ENCODE measurements around the gene DOCK2. TPM values are rescaled to one million over a fixed set of nuclear protein-coding genes. Genes with fewer than 3 reads are reported as not detected.

The DOCK2 gene
- total RNA-seq, 5 donors from 2014 or later (not counting 1 experiment from before 2014, with no cell fraction given): 168 to 303 (median 197) TPM

DNA sequence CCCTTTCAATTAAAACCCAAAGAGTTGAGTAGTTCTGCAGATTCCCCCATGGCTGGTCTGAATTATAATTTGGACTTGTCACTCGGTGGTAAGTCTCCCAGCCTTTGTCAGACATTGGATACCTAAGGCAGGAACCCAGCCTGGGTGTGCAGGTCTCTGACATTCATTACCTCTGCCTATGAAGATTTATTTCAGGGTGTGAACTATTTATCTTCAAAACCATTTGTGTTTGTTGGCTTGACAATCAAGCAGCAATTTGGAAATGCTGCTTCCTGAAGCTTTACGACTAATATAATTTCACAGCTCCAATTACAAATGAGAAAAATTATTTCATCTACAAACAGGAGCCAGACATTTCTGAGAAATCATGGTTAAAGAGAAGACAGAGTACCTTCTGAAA is 160.5 kb downstream of the DOCK2 start:
- no CpG with 5 or more reads among the region's 2 CpGs for WGBS (ENCODE audit: insufficient coverage)
- H3K27ac Mint-ChIP-seq: no peak overlapping the region
- H3K36me3 Mint-ChIP-seq: peaks cover 60% of the 10 kb centered on the region

DNA sequence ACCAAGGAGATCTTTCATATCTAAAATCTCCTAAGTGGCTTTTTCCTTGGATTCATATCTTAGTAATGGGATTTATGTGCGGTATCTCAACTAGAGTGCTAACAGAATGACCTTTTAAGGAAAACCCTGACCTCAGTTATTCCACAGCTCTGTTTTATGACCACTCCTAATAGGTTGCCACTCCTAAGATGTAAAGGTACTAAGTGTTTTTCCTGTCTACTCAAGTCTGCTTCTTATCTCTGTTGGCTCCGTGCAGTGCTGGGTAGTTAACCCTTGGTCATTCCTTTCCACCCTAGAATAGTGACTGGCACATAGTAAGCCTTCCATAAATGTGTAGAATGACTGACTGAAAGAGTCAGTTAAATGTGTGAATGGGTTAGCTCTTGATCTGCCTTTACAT is 161.4 kb downstream of the DOCK2 start:
- Histone ChIP-seq H3K36me3 (ENCODE audit: control insufficient read depth in 2 of 2, extremely low read depth in 1 of 2, insufficient read depth in 1 of 2, low read length in 1 of 2) (peaks cover 0 to 45% of the 10 kb centered on the region in 2 donors), H3K4me3 (ENCODE audit: control insufficient read depth in 1 of 2, extremely low read depth in 1 of 2, low read length in 1 of 2) (no peak overlapping the region), H3K9me3 (no peaks in the 10 kb centered on the region), H3K27ac (ENCODE audit: low read length) (no peak overlapping the region), H3K4me1 (ENCODE audit: control insufficient read depth in 1 of 2, extremely low read depth in 1 of 2, insufficient read depth in 2 of 2, low read length in 2 of 2) (no peaks in the 10 kb centered on the region), H3K27me3 (replicated peaks in 1 of 2; ENCODE audit: control insufficient read depth in 2 of 2, extremely low read depth in 1 of 2, insufficient read depth in 2 of 2, low read length in 1 of 2) (no peaks in the 10 kb centered on the region)
- H3K27ac Mint-ChIP-seq: no peak overlapping the region
- POLR2A ChIA-PET: no interaction called here
- WGBS (ENCODE audit: insufficient coverage): no CpG with 5 or more reads among the region's 2 CpGs
- CTCF ChIA-PET: interaction anchor here in 1 of 2 donors (0.6 kb wide), 1 partner anchor 1293 kb away, joined by 6 read pairs; no protein-coding TSS in a partner anchor
- H3K4me3 Mint-ChIP-seq: no peak overlapping the region
- H3K9me3 Mint-ChIP-seq: no peaks in the 10 kb centered on the region
- ATAC-seq (replicated peaks in 1 of 4): no peak
- DNase-seq: no peak
- peaks cover 61% of the 10 kb centered on the region for H3K36me3 Mint-ChIP-seq
- peaks cover 8 to 15% (median 15%) of the 10 kb centered on the region in 3 donors for H3K4me1 Mint-ChIP-seq
- no peaks in the 10 kb centered on the region for H3K27me3 Mint-ChIP-seq

More for the DNA sequence above, 160.5 kb downstream of the DOCK2 start:
- H3K4me3 ChIP-seq (ENCODE audit: control insufficient read depth in 1 of 2, extremely low read depth in 1 of 2, low read length in 1 of 2): no peak overlapping the region
- H3K36me3 ChIP-seq (ENCODE audit: control insufficient read depth in 2 of 2, extremely low read depth in 1 of 2, insufficient read depth in 1 of 2, low read length in 1 of 2): peaks cover 0 to 48% of the 10 kb centered on the region in 2 donors
- H3K27ac ChIP-seq (ENCODE audit: low read length): no peak overlapping the region
- no peaks in the 10 kb centered on the region for H3K9me3 Mint-ChIP-seq
- POLR2A ChIA-PET: no interaction called here
- H3K27me3 ChIP-seq (replicated peaks in 1 of 2; ENCODE audit: control insufficient read depth in 2 of 2, extremely low read depth in 1 of 2, insufficient read depth in 2 of 2, low read length in 1 of 2): no peaks in the 10 kb centered on the region
- no peak overlapping the region for H3K4me3 Mint-ChIP-seq
- CTCF ChIA-PET: interaction anchor here in 1 of 2 donors (0.6 kb wide), 1 partner anchor 1292 kb away, joined by 6 read pairs; no protein-coding TSS in a partner anchor
- H3K4me1 Mint-ChIP-seq: peaks cover 6 to 13% (median 11%) of the 10 kb centered on the region in 3 donors
- H3K4me1 ChIP-seq (ENCODE audit: control insufficient read depth in 1 of 2, extremely low read depth in 1 of 2, insufficient read depth in 2 of 2, low read length in 2 of 2): no peaks in the 10 kb centered on the region
- no peak for DNase-seq
- H3K27me3 Mint-ChIP-seq: no peaks in the 10 kb centered on the region
- no peak for ATAC-seq (replicated peaks in 1 of 4)
- no peaks in the 10 kb centered on the region for H3K9me3 ChIP-seq

DNA sequence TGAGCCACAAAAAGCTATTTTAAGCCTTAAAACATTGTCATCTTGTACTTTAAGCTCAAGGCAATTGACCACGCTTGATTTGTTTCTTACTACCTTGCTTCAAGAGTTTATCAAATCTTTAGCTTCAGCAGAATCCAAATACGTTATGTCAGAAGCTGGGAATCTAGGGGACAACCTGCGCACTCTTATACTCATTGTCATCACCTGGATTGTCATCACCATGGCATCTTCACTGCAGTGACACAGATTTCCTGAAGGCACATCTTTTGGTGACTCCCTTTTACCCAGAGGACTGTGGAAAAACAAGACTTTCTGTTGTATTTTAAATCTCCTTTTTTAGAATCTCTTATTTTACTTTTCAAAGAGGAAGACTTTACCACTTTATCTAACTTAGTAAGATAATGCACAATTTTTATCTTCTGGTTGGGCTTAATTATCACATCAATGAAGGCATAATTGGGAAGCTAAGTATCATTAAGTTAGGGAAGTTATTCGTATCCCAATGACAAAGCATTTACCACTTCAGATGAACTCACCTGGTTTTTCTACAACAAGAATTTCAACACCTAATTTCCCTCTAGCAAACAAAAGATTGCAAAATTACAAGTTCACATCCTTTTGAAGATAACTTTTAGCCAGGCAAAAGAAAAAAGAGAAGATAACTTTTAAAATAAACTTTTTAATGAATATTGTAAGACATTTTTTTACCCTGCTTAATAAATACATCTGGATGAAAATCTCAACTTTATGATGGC is 162.0 kb downstream of the DOCK2 start:
- WGBS (ENCODE audit: insufficient coverage): 100% methylated on average over 3 of the region's 4 CpGs
- Histone ChIP-seq H3K27ac (ENCODE audit: low read length) (no peak overlapping the region), H3K4me3 (ENCODE audit: control insufficient read depth in 1 of 2, extremely low read depth in 1 of 2, low read length in 1 of 2) (no peak overlapping the region), H3K9me3 (no peaks in the 10 kb centered on the region), H3K36me3 (ENCODE audit: control insufficient read depth in 2 of 2, extremely low read depth in 1 of 2, insufficient read depth in 1 of 2, low read length in 1 of 2) (peaks cover 0 to 46% of the 10 kb centered on the region in 2 donors), H3K4me1 (ENCODE audit: control insufficient read depth in 1 of 2, extremely low read depth in 1 of 2, insufficient read depth in 2 of 2, low read length in 2 of 2) (no peaks in the 10 kb centered on the region), H3K27me3 (replicated peaks in 1 of 2; ENCODE audit: control insufficient read depth in 2 of 2, extremely low read depth in 1 of 2, insufficient read depth in 2 of 2, low read length in 1 of 2) (no peaks in the 10 kb centered on the region)
- Mint-ChIP-seq H3K36me3 (peaks cover 61% of the 10 kb centered on the region), H3K4me1 (peaks cover 14 to 22% (median 21%) of the 10 kb centered on the region in 3 donors), H3K27me3 (no peaks in the 10 kb centered on the region), H3K4me3 (no peak overlapping the region), H3K27ac (no peak overlapping the region), H3K9me3 (no peaks in the 10 kb centered on the region)
- CTCF ChIA-PET: no interaction called here
- ATAC-seq (replicated peaks in 1 of 4): no peak
- POLR2A ChIA-PET: interaction anchor here in 1 of 2 donors (0.7 kb wide), 1 partner anchor 167 kb away, joined by 4 read pairs; no protein-coding TSS in a partner anchor
- DNase-seq: no peak

DNA sequence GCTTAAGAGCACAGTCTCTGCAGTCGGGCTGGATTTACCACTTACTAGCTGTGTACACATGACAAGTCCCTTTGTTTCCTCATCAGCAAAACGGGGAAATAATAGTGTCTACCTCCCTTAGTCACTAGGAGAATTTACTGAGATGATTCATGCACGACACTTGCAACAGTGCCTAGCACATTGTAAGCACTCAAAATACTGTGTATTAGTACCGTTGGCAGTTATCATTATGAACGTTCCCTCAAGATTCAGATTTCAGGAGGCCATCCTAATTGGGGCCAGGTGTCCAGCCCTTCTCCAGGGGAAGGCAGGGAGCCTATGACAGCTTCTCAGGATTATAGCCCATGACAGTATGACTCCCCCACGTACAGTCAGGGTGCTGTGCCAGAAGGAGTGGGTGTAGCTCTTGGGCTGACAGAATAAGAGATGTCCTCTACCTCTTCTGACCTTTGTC is 164.3 kb downstream of the DOCK2 start:
- Mint-ChIP-seq H3K36me3 (peaks cover 65% of the 10 kb centered on the region), H3K27ac (no peak overlapping the region), H3K27me3 (no peaks in the 10 kb centered on the region), H3K9me3 (no peaks in the 10 kb centered on the region), H3K4me3 (no peak overlapping the region), H3K4me1 (peaks cover 31 to 41% (median 34%) of the 10 kb centered on the region in 3 donors)
- CTCF ChIA-PET: no interaction called here
- H3K4me1 ChIP-seq (ENCODE audit: control insufficient read depth in 1 of 2, extremely low read depth in 1 of 2, insufficient read depth in 2 of 2, low read length in 2 of 2): peaks cover 0 to 9% of the 10 kb centered on the region in 2 experiments
- POLR2A ChIA-PET: interaction anchor here (0.6 kb wide), 2 partner anchors 80 to 128 kb away, joined by 3 to 4 read pairs; no protein-coding TSS in a partner anchor
- no peaks in the 10 kb centered on the region for H3K27me3 ChIP-seq (replicated peaks in 1 of 2; ENCODE audit: control insufficient read depth in 2 of 2, extremely low read depth in 1 of 2, insufficient read depth in 2 of 2, low read length in 1 of 2)
- H3K9me3 ChIP-seq: no peaks in the 10 kb centered on the region
- no peak overlapping the region for H3K27ac ChIP-seq (ENCODE audit: low read length)
- DNase-seq (no peak), ATAC-seq (replicated peaks in 1 of 4) (no peak)
- 48% methylated on average over 5 of the region's 6 CpGs for WGBS (ENCODE audit: insufficient coverage)
- peaks cover 0 to 46% of the 10 kb centered on the region in 2 donors for H3K36me3 ChIP-seq (ENCODE audit: control insufficient read depth in 2 of 2, extremely low read depth in 1 of 2, insufficient read depth in 1 of 2, low read length in 1 of 2)
- H3K4me3 ChIP-seq (ENCODE audit: control insufficient read depth in 1 of 2, extremely low read depth in 1 of 2, low read length in 1 of 2): no peak overlapping the region

DNA sequence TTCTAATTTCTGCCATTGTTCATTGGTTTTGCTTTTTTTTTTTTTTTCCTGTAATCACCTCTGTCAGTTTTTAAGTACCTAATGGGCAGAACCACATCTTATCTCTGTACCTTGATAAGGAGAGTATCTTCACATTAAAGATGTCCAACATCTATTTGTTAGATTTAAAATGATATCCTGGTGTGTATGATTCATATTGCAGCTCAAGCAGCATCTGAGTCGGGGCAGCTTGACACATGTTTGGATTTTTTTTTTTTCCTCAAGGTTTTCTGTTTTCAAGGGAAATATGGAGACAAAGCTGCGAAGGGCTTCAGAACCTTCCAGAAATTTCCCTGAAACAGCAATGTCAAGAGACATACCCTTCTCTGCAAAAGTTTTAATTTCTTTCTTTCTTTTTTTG is 164.7 kb downstream of the DOCK2 start:
- H3K4me1 ChIP-seq (ENCODE audit: control insufficient read depth in 1 of 2, extremely low read depth in 1 of 2, insufficient read depth in 2 of 2, low read length in 2 of 2): peaks cover 0 to 9% of the 10 kb centered on the region in 2 experiments
- POLR2A ChIA-PET: interaction anchor here in 1 of 2 donors (0.6 kb wide), 1 partner anchor 80 kb away, joined by 3 read pairs; no protein-coding TSS in a partner anchor
- peaks cover 0 to 48% of the 10 kb centered on the region in 2 donors for H3K36me3 ChIP-seq (ENCODE audit: control insufficient read depth in 2 of 2, extremely low read depth in 1 of 2, insufficient read depth in 1 of 2, low read length in 1 of 2)
- H3K27me3 ChIP-seq (replicated peaks in 1 of 2; ENCODE audit: control insufficient read depth in 2 of 2, extremely low read depth in 1 of 2, insufficient read depth in 2 of 2, low read length in 1 of 2): no peaks in the 10 kb centered on the region
- peaks cover 63% of the 10 kb centered on the region for H3K36me3 Mint-ChIP-seq
- H3K4me3 Mint-ChIP-seq: no peak overlapping the region
- no peaks in the 10 kb centered on the region for H3K9me3 Mint-ChIP-seq
- no peak overlapping the region for H3K27ac Mint-ChIP-seq
- H3K9me3 ChIP-seq: no peaks in the 10 kb centered on the region
- H3K27ac ChIP-seq (ENCODE audit: low read length): no peak overlapping the region
- ATAC-seq (replicated peaks in 1 of 4) (no peak), DNase-seq (no peak)
- no peak overlapping the region for H3K4me3 ChIP-seq (ENCODE audit: control insufficient read depth in 1 of 2, extremely low read depth in 1 of 2, low read length in 1 of 2)
- CTCF ChIA-PET: no interaction called here
- no peaks in the 10 kb centered on the region for H3K27me3 Mint-ChIP-seq
- WGBS (ENCODE audit: insufficient coverage): 92% methylated on average over 2 of the region's 2 CpGs
- H3K4me1 Mint-ChIP-seq: peaks cover 31 to 38% (median 34%) of the 10 kb centered on the region in 3 donors

DNA sequence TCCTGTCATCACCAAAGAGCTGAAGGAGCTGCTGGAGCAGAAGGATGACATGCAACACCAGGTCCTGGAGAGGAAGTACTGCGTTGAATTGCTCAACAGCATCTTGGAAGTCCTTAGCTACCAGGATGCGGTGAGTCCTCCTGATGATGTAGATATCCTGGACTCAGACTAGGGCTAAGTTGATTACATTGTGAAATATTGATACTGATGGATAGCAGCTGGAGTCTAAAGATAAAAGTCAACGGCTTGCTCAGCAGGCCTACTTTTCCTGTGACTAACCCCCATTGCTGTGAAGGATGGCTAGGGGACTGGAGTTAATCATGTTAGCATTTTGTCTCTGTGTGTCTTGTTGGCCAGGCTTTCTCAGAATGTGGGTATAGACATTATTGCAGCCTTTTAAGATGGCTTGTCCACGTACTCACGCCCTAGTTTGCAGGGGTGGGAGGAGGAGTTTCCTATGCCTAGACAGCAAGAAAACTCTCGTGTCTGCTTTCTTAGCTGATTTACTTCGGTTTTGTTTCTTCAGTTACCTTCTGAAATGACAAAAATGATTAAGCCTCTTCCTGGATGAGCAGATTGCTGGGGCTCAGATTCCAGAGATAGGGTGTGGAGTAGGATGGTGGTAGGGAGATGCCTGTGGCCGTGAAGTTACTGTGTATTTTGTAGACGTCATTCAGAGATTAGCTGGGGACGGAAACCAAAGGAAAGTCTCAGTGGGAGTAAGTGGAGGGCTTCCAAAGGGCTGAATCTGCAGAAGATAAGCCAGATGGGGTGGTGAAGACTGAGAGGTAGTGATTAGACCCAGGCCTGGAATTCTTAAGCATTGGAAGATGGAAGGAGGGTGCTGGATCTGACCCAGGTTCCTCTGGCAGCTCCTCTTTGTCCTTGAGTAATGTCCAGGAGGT is 166.3 kb downstream of the DOCK2 start:
- H3K9me3 ChIP-seq: no peaks in the 10 kb centered on the region
- peaks cover 57% of the 10 kb centered on the region for H3K36me3 Mint-ChIP-seq
- ChIA-PET CTCF (interaction anchor here in 1 of 2 donors (0.6 kb wide), 1 partner anchor 1430 kb away, joined by 3 read pairs; no protein-coding TSS in a partner anchor), POLR2A (interaction anchor here in 1 of 2 donors (0.6 kb wide), 1 partner anchor 347 kb away, joined by 3 read pairs; no protein-coding TSS in a partner anchor)
- no peaks in the 10 kb centered on the region for H3K27me3 ChIP-seq (replicated peaks in 1 of 2; ENCODE audit: control insufficient read depth in 2 of 2, extremely low read depth in 1 of 2, insufficient read depth in 2 of 2, low read length in 1 of 2)
- no peaks in the 10 kb centered on the region for H3K27me3 Mint-ChIP-seq
- H3K4me3 Mint-ChIP-seq: no peak overlapping the region
- 74% methylated on average over 7 of the region's 10 CpGs for WGBS (ENCODE audit: insufficient coverage)
- H3K27ac ChIP-seq (ENCODE audit: low read length): no peak overlapping the region
- peaks cover 28 to 36% (median 34%) of the 10 kb centered on the region in 3 donors for H3K4me1 Mint-ChIP-seq
- no peaks in the 10 kb centered on the region for H3K9me3 Mint-ChIP-seq
- H3K4me3 ChIP-seq (ENCODE audit: control insufficient read depth in 1 of 2, extremely low read depth in 1 of 2, low read length in 1 of 2): no peak overlapping the region
- DNase-seq: no peak
- ATAC-seq (replicated peaks in 1 of 4): no peak
- no peak overlapping the region for H3K27ac Mint-ChIP-seq
- H3K36me3 ChIP-seq (ENCODE audit: control insufficient read depth in 2 of 2, extremely low read depth in 1 of 2, insufficient read depth in 1 of 2, low read length in 1 of 2): peaks cover 0 to 47% of the 10 kb centered on the region in 2 donors
- peaks cover 0 to 9% of the 10 kb centered on the region in 2 experiments for H3K4me1 ChIP-seq (ENCODE audit: control insufficient read depth in 1 of 2, extremely low read depth in 1 of 2, insufficient read depth in 2 of 2, low read length in 2 of 2)
